ENCODE results near the gene TRIM9. TPM values are rescaled to one million over a fixed set of nuclear protein-coding genes. Genes with fewer than 3 reads are reported as not detected.
"Not testable (repeated sequence)": the region's sequence is repeated elsewhere in the genome, so short reads cannot be mapped to it uniquely, and the experiment has no call there.

TRIM9 gene
- total and polyA plus RNA-seq, 4 experiments from 2014 or later = 0.05 to 0.55 (median 0.44) TPM; not detected in 1

DNA sequence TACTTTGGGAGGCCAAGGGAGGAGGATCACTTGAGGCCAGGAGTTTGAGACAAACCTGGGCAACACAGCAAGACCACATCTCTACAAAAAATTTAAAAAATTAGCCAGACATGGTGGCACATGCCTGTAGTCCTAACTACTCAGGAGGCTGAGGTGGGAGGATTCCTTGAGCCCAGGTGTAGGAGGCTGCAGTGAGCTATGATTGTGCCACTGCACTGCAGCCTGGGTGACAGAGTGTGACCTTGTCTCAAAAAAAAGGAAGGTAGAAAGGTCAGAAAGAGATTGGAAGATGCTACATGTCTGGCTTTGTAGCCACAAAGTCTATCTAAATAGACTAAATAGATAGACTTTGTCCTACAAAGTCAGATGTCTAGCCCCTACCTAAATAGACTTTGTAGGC, 100.7 kb downstream of the TRIM9 start:
- H3K4me1 Mint-ChIP-seq; H3K9me3 Mint-ChIP-seq; H3K36me3 Mint-ChIP-seq; H3K27ac ChIP-seq (ENCODE audit: low read depth, low read length); H3K9me3 ChIP-seq (ENCODE audit: control insufficient read depth in 1 of 2, low read length in 2 of 2); H3K27ac Mint-ChIP-seq; H3K4me3 Mint-ChIP-seq; POLR2A ChIA-PET (ENCODE audit: partially characterized antibody); H3K4me1 ChIP-seq (ENCODE audit: insufficient read depth, low read length); CTCF ChIA-PET (ENCODE audit: partially characterized antibody); intact Hi-C loops (cut with micrococcal nuclease); H3K36me3 ChIP-seq (ENCODE audit: insufficient read depth, low read length); H3K27me3 ChIP-seq (ENCODE audit: insufficient read depth, low read length); DNase-seq; H3K4me3 ChIP-seq (ENCODE audit: low read length in 2 of 2): not testable (repeated sequence)
- H3K27me3 Mint-ChIP-seq = peaks cover 3 to 11% of the 10 kb centered on the region in 2 donors

DNA sequence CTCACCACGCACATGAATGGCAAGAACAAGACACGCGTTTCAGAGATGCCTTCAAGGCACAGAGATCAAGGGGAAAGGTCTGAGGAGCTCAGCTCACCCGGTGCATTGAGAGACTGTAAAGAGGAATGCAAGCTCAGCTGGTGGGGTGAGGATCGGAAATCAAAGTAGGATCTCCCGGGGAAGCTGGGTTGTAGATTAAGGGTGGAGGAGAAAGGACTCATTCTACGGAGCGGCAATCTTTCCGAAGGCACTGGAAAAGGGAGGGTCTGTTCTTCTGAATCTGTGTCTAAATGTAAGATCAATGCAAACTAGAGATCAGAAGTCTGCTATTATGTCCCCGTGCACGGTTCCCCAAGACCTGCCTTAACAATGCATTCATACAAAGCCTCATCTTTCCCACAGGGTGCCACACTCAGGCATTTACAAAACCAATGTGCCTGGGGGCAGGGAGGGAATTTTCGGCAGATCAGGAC, 109.0 kb downstream of the TRIM9 start:
- H3K36me3 Mint-ChIP-seq = no peaks in the 10 kb centered on the region
- H3K4me1 ChIP-seq (ENCODE audit: insufficient read depth, low read length) = no peaks in the 10 kb centered on the region
- no peaks in the 10 kb centered on the region for H3K36me3 ChIP-seq (ENCODE audit: insufficient read depth, low read length)
- ChIA-PET POLR2A (ENCODE audit: partially characterized antibody) (no interaction called here), CTCF (ENCODE audit: partially characterized antibody) (no interaction called here)
- peaks cover 8 to 19% of the 10 kb centered on the region in 2 donors for H3K27me3 Mint-ChIP-seq
- H3K27ac ChIP-seq (ENCODE audit: low read depth, low read length) = no peak overlapping the region
- H3K9me3 Mint-ChIP-seq = no peaks in the 10 kb centered on the region
- H3K9me3 ChIP-seq (ENCODE audit: control insufficient read depth in 1 of 2, low read length in 2 of 2) = no peaks in the 10 kb centered on the region
- H3K27ac Mint-ChIP-seq = no peak overlapping the region
- DNase-seq = no peak
- no peaks in the 10 kb centered on the region for H3K27me3 ChIP-seq (ENCODE audit: insufficient read depth, low read length)
- H3K4me3 Mint-ChIP-seq = no peak overlapping the region
- no peak overlapping the region for H3K4me3 ChIP-seq (ENCODE audit: low read length in 2 of 2)
- intact Hi-C loops (cut with micrococcal nuclease) = no loop called here
- no peaks in the 10 kb centered on the region for H3K4me1 Mint-ChIP-seq

DNA sequence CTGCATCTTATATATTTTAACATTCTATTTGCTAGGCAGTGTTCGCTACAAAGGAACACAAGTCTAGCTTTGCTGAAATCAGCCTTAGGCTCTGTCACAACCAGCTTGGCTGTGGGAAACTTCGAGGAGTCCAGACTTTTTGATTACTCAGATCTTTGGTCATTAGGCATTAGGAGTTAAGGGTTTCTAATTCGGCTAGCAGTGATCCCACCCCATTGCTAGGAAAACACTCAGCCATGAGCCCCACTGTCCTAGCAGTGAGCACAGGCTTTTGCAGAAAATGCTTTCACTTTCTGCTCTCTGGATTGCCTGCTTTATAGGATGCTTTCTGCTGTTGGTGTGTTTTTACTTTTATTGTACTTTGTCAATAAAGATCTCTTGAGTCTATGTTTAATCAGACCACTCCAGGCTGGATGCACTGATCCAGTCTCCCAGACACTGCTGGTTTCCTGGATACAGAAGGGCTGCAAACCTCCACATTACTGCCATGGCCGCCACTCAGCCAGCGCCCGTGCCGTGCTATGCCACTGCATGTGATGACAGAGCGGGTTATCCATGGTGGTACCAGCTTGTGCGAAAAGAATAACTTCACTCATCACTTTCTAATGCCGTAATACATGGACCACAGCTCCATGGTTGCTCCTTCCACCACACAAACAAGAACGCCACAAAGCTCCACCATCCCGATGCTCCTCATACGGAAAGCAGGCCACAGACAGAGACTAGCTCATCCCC, 109.6 kb downstream of the TRIM9 start:
- POLR2A ChIA-PET (ENCODE audit: partially characterized antibody) = no interaction called here
- Histone ChIP-seq H3K27ac (ENCODE audit: low read depth, low read length) (no peak overlapping the region), H3K4me1 (ENCODE audit: insufficient read depth, low read length) (no peaks in the 10 kb centered on the region), H3K27me3 (ENCODE audit: insufficient read depth, low read length) (no peaks in the 10 kb centered on the region), H3K36me3 (ENCODE audit: insufficient read depth, low read length) (no peaks in the 10 kb centered on the region), H3K4me3 (ENCODE audit: low read length in 2 of 2) (no peak overlapping the region), H3K9me3 (ENCODE audit: control insufficient read depth in 1 of 2, low read length in 2 of 2) (no peaks in the 10 kb centered on the region)
- no peak for DNase-seq
- peaks cover 9 to 19% of the 10 kb centered on the region in 2 donors for H3K27me3 Mint-ChIP-seq
- no peak overlapping the region for H3K4me3 Mint-ChIP-seq
- no peaks in the 10 kb centered on the region for H3K36me3 Mint-ChIP-seq
- CTCF ChIA-PET (ENCODE audit: partially characterized antibody) = no interaction called here
- no peaks in the 10 kb centered on the region for H3K4me1 Mint-ChIP-seq
- intact Hi-C loops (cut with micrococcal nuclease) = no loop called here
- H3K27ac Mint-ChIP-seq = no peak overlapping the region
- no peaks in the 10 kb centered on the region for H3K9me3 Mint-ChIP-seq

DNA sequence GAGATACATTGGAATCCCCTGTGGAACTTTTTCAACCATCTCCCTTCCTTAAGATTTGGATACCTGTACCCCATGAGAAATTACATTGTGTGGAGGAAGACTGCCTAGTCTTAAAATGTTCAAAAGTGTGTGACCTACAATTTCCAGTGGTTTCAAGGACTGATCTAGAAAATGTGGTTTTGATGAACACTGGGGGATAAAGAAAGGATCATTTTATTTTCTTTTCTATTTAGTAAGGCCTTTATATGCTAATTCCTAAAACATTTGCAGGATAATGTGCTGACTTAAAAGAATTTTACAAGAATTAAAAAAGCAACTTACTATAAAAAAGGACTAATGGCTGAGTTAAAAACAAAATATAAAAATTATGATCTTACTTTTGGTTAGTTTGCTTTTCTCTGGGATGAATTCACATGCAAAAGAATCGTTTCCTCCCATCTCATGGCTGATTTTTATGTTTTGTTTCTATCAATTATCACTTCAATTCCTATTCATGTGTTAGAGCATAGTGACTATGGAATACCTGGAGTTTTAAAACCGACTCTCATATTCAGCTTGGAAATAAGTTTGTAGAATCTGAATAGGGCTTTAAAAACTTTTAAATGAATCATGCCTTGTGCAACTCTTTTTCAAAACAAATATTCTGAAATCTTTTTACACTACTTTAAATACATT, 110.7 kb downstream of the TRIM9 start:
- no peak overlapping the region for H3K4me3 Mint-ChIP-seq
- H3K4me1 ChIP-seq (ENCODE audit: insufficient read depth, low read length) = no peaks in the 10 kb centered on the region
- no peaks in the 10 kb centered on the region for H3K9me3 Mint-ChIP-seq
- H3K27ac ChIP-seq (ENCODE audit: low read depth, low read length) = no peak overlapping the region
- H3K27ac Mint-ChIP-seq = no peak overlapping the region
- intact Hi-C loops (cut with micrococcal nuclease) = no loop called here
- no peaks in the 10 kb centered on the region for H3K4me1 Mint-ChIP-seq
- ChIA-PET CTCF (ENCODE audit: partially characterized antibody) (no interaction called here), POLR2A (ENCODE audit: partially characterized antibody) (no interaction called here)
- DNase-seq = no peak
- H3K27me3 Mint-ChIP-seq = peaks cover 9 to 17% of the 10 kb centered on the region in 2 donors
- no peaks in the 10 kb centered on the region for H3K9me3 ChIP-seq (ENCODE audit: control insufficient read depth in 1 of 2, low read length in 2 of 2)
- no peaks in the 10 kb centered on the region for H3K36me3 Mint-ChIP-seq
- H3K4me3 ChIP-seq (ENCODE audit: low read length in 2 of 2) = no peak overlapping the region
- no peaks in the 10 kb centered on the region for H3K36me3 ChIP-seq (ENCODE audit: insufficient read depth, low read length)
- no peaks in the 10 kb centered on the region for H3K27me3 ChIP-seq (ENCODE audit: insufficient read depth, low read length)

DNA sequence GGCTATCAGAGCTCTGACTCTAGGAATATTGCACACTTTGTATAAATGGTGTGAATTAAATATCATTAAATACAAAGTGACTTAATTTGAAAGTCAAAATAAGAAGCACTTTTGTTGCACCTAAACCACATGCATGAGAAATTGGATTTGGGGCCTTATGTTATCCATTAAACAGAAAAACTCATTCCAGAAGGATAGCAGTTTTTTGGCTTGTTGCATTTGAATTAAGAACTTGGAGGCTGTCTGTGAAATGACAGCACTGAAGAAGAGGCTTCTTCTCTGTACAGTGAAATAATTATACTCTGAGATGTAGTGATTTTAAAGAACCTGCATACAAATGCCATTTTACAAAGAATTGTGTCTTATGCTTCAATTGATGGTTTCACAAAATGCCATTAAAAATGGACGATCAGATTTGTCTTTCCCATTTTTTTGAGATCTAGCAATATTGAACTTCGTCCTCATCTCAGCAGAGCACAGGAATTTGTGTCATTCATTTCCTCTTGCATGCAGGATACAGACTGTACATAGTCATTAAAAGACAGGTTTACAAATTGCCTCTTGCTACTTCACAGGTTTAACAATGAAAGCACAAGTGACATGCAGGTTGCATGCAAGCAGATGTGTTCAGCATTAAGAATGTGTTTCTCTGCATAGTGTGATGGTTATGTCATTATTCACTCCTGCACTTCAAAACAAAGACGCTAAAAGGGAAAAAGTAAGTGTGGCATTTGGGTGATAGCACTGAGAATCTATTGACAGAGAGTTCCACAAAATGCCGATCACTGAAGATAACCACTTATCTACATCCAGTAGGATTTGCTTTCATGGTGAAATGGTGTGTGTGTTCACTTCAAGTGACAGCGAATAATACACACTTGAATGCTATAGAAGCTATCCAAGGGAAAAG, 114.7 kb downstream of the TRIM9 start:
- Mint-ChIP-seq H3K27ac (no peak overlapping the region), H3K4me3 (no peak overlapping the region), H3K27me3 (peaks cover 9 to 12% of the 10 kb centered on the region in 2 donors), H3K9me3 (no peaks in the 10 kb centered on the region), H3K36me3 (no peaks in the 10 kb centered on the region), H3K4me1 (no peaks in the 10 kb centered on the region)
- DNase-seq = no peak
- Histone ChIP-seq H3K9me3 (ENCODE audit: control insufficient read depth in 1 of 2, low read length in 2 of 2) (no peaks in the 10 kb centered on the region), H3K27me3 (ENCODE audit: insufficient read depth, low read length) (no peaks in the 10 kb centered on the region), H3K36me3 (ENCODE audit: insufficient read depth, low read length) (no peaks in the 10 kb centered on the region), H3K27ac (ENCODE audit: low read depth, low read length) (no peak overlapping the region), H3K4me3 (ENCODE audit: low read length in 2 of 2) (no peak overlapping the region), H3K4me1 (ENCODE audit: insufficient read depth, low read length) (no peaks in the 10 kb centered on the region)
- CTCF ChIA-PET (ENCODE audit: partially characterized antibody) = no interaction called here
- intact Hi-C loops (cut with micrococcal nuclease) = no loop called here
- POLR2A ChIA-PET (ENCODE audit: partially characterized antibody) = no interaction called here

DNA sequence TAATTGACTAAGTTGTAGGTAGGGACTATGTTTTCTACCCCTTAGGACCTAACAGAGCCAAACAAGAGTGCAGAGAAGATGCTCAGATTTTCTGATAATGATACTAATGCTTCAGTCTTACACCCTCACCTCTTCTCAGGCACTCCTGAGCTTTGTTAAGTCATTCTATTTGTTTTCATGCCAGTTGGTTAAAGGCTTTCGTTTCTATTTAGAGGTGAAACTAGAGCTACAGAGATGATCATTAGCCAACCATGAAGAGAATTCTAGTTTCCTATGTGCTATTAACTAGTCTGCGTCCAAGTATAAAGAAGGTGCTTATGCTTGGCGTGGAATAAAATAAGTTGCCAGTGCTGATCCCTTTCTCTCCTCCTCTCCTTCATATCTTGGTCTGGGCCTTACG, 116.0 kb downstream of the TRIM9 start:
- CTCF ChIA-PET (ENCODE audit: partially characterized antibody) = no interaction called here
- Mint-ChIP-seq H3K4me3 (no peak overlapping the region), H3K27me3 (peaks cover 9 to 10% of the 10 kb centered on the region in 2 donors)

DNA sequence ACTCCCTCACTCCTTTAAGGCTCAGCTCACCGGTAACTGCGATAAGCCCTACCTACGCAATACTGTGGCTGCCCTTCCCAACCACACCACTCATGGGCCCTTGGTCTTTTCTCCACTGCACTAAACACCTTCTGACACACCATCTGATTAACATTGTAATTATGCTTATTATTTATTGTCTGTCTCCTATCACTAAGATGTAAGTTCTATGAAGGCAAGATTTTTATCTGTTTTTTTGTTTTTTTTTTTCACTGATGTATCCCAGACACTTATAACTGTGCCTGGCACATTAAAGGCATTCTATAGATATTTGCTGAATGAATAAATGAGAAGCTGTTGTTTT, 116.4 kb downstream of the TRIM9 start:
- no peaks in the 10 kb centered on the region for H3K9me3 Mint-ChIP-seq
- H3K4me1 ChIP-seq (ENCODE audit: insufficient read depth, low read length) = no peaks in the 10 kb centered on the region
- POLR2A ChIA-PET (ENCODE audit: partially characterized antibody) = no interaction called here
- CTCF ChIA-PET (ENCODE audit: partially characterized antibody) = no interaction called here
- intact Hi-C loops (cut with micrococcal nuclease) = no loop called here
- no peak for DNase-seq
- H3K36me3 Mint-ChIP-seq = no peaks in the 10 kb centered on the region
- H3K4me3 Mint-ChIP-seq = no peak overlapping the region
- H3K27ac Mint-ChIP-seq = no peak overlapping the region
- peaks cover 9 to 10% of the 10 kb centered on the region in 2 donors for H3K27me3 Mint-ChIP-seq
- no peaks in the 10 kb centered on the region for H3K4me1 Mint-ChIP-seq
- H3K9me3 ChIP-seq (ENCODE audit: control insufficient read depth in 1 of 2, low read length in 2 of 2) = no peaks in the 10 kb centered on the region
- no peak overlapping the region for H3K27ac ChIP-seq (ENCODE audit: low read depth, low read length)
- H3K36me3 ChIP-seq (ENCODE audit: insufficient read depth, low read length) = no peaks in the 10 kb centered on the region
- H3K4me3 ChIP-seq (ENCODE audit: low read length in 2 of 2) = no peak overlapping the region
- H3K27me3 ChIP-seq (ENCODE audit: insufficient read depth, low read length) = no peaks in the 10 kb centered on the region

More for the DNA sequence above, 116.0 kb downstream of the TRIM9 start:
- H3K27ac Mint-ChIP-seq = no peak overlapping the region
- Histone ChIP-seq H3K4me1 (ENCODE audit: insufficient read depth, low read length) (no peaks in the 10 kb centered on the region), H3K9me3 (ENCODE audit: control insufficient read depth in 1 of 2, low read length in 2 of 2) (no peaks in the 10 kb centered on the region), H3K4me3 (ENCODE audit: low read length in 2 of 2) (no peak overlapping the region), H3K27me3 (ENCODE audit: insufficient read depth, low read length) (no peaks in the 10 kb centered on the region), H3K27ac (ENCODE audit: low read depth, low read length) (no peak overlapping the region), H3K36me3 (ENCODE audit: insufficient read depth, low read length) (no peaks in the 10 kb centered on the region)
- intact Hi-C loops (cut with micrococcal nuclease) = no loop called here
- H3K9me3 Mint-ChIP-seq = no peaks in the 10 kb centered on the region
- POLR2A ChIA-PET (ENCODE audit: partially characterized antibody) = no interaction called here
- no peaks in the 10 kb centered on the region for H3K36me3 Mint-ChIP-seq
- no peak for DNase-seq
- H3K4me1 Mint-ChIP-seq = no peaks in the 10 kb centered on the region
